IPS-NIHi11 (cell line): ENCODE data around the gene SUGCT.
A peak's percentile ranks its signal among the peaks of the same experiment; 100 is the strongest.
"Not testable (repeated sequence)": the region's sequence is repeated elsewhere in the genome, so short reads cannot be mapped to it uniquely, and the experiment has no call there.

Experiments used
- DNase-seq: peaks from one replicate; pipeline ENCODE4 v3.0.0; 2012; ENCODE audit warnings: mixed read lengths, low spot score

SUGCT gene

GRCh38 chr7:40202851-40203250 lies 68.0 kb downstream of the SUGCT start:
- DNase-seq = no peak

- DNase-seq = no peak
Measured at GRCh38 chr7:40204581-40204980, 69.8 kb downstream of the SUGCT start.

- no peak for DNase-seq
Measured at GRCh38 chr7:40205992-40206391, 71.2 kb downstream of the SUGCT start.

GRCh38 chr7:40211276-40212003 lies 76.6 kb downstream of the SUGCT start:
- no peak for DNase-seq

- no peak for DNase-seq
Measured at GRCh38 chr7:40213291-40213690, 78.5 kb downstream of the SUGCT start.

- DNase-seq = no peak
Measured at GRCh38 chr7:40213856-40214255, 79.1 kb downstream of the SUGCT start.

- not testable (repeated sequence) for DNase-seq
Measured at GRCh38 chr7:40218612-40219011, 83.8 kb downstream of the SUGCT start.

GRCh38 chr7:40219917-40220316 lies 85.1 kb downstream of the SUGCT start:
- DNase-seq = no peak

GRCh38 chr7:40220421-40220911 lies 85.7 kb downstream of the SUGCT start:
- DNase-seq = no peak

- no peak for DNase-seq
Measured at GRCh38 chr7:40221836-40222235, 87.0 kb downstream of the SUGCT start.

GRCh38 chr7:40223451-40224127 lies 88.8 kb downstream of the SUGCT start:
- DNase-seq = no peak

- DNase-seq = peak; percentile 13
Measured at GRCh38 chr7:40230101-40230500, 95.3 kb downstream of the SUGCT start.

- DNase-seq = no peak
Measured at GRCh38 chr7:40231796-40232195, 97.0 kb downstream of the SUGCT start.

GRCh38 chr7:40232242-40232893 lies 97.6 kb downstream of the SUGCT start:
- DNase-seq = peak; percentile 15

GRCh38 chr7:40234046-40234445 lies 99.2 kb downstream of the SUGCT start:
- no peak for DNase-seq

- DNase-seq = no peak
Measured at GRCh38 chr7:40234666-40235065, 99.9 kb downstream of the SUGCT start.

- DNase-seq = no peak
Measured at GRCh38 chr7:40237731-40238130, 102.9 kb downstream of the SUGCT start.

GRCh38 chr7:40239755-40240303 lies 105.0 kb downstream of the SUGCT start:
- DNase-seq = no peak

GRCh38 chr7:40243076-40243475 lies 108.3 kb downstream of the SUGCT start:
- no peak for DNase-seq

- DNase-seq = peak; percentile 31
Measured at GRCh38 chr7:40244226-40244625, 109.4 kb downstream of the SUGCT start.

GRCh38 chr7:40248681-40249080 lies 113.9 kb downstream of the SUGCT start:
- no peak for DNase-seq

- not testable (repeated sequence) for DNase-seq
Measured at GRCh38 chr7:40253444-40253843, 118.6 kb downstream of the SUGCT start.
